IMR-90 (cell line): ENCODE measurements around the gene PTMS. TPM values are rescaled to one million over a fixed set of nuclear protein-coding genes. Genes with fewer than 3 reads are reported as not detected.

Experiments
- ATAC-seq: fragments of 200-7000 bp; cut with Tn5 transposase; 2 replicates; pipeline ENCODE4 v1.9.1; 2020; ENCODE audit warnings: low read depth, mild to moderate bottlenecking, moderate library complexity
- BruUV-seq: library from RNA; stranded (reverse); fragments of 400-500 nt; replicated peaks from 2 replicates; lab custom pipeline; 2021; lab: Mats Ljungman, UMichigan
- CTCF ChIA-PET: fragments of 300-600 bp; formaldehyde crosslinking; extraction: SDS; loops from one replicate; lab custom pipeline; 2021; ENCODE audit warnings: antibody characterized with exemption; lab: Yijun Ruan, JAX
- POLR2A ChIA-PET: fragments of 300-600 bp; sonication (Branson Sonifier 250); formaldehyde crosslinking; loops from one replicate; lab custom pipeline; 2022; ENCODE audit warnings: antibody characterized with exemption; ENCODE audit not compliant: unreplicated experiment; lab: Charles Lee
- DNase-seq: peaks from one replicate; pipeline ENCODE4 v3.0.0; 2013
- H2AFZ ChIP-seq: replicated peaks from 2 replicates; pipeline ENCODE3; 2013; ENCODE audit warnings: low read length, mild to moderate bottlenecking; ENCODE audit not compliant: poor library complexity
- H2AK5ac ChIP-seq: 2 replicates; pipeline ENCODE4 v1.6.1; 2013; ENCODE audit warnings: low read depth, low read length, inconsistent platforms
- H2AK9ac ChIP-seq: replicated peaks from 2 replicates; pipeline ENCODE3; 2013; ENCODE audit warnings: mild to moderate bottlenecking, low read depth, low read length, moderate library complexity; ENCODE audit not compliant: poor library complexity
- H2BK120ac ChIP-seq: 2 replicates; pipeline ENCODE4 v1.6.1; 2013; ENCODE audit warnings: low read depth, low read length, inconsistent platforms
- H2BK15ac ChIP-seq: 3 replicates; pipeline ENCODE4 v1.6.1; 2013; ENCODE audit warnings: low read depth, low read length, inconsistent platforms
- H2BK20ac ChIP-seq: 2 replicates; pipeline ENCODE4 v1.6.1; 2013; ENCODE audit warnings: low read depth, mild to moderate bottlenecking, inconsistent platforms, low read length, moderate library complexity
- H2BK5ac ChIP-seq: 2 replicates; pipeline ENCODE4 v1.6.1; 2013; ENCODE audit warnings: mild to moderate bottlenecking, low read depth, low read length, inconsistent platforms; ENCODE audit not compliant: poor library complexity, severe bottlenecking
- H3K14ac ChIP-seq: replicated peaks from 2 replicates; pipeline ENCODE4 v1.6.1; 2013; ENCODE audit warnings: low read depth, low read length, inconsistent platforms
- H3K18ac ChIP-seq: 2 replicates; pipeline ENCODE4 v1.6.1; 2013; ENCODE audit warnings: low read depth, low read length, control low read depth
- H3K23ac ChIP-seq: 2 replicates; pipeline ENCODE4 v1.6.1; 2013; ENCODE audit warnings: low read depth, low read length, inconsistent platforms
- H3K27ac ChIP-seq: 2 replicates; pipeline ENCODE4 v1.5.1; 2013; ENCODE audit warnings: mild to moderate bottlenecking, control low read depth, low read length; ENCODE audit not compliant: insufficient read depth
- H3K27me3 ChIP-seq: 2 replicates; pipeline ENCODE4 v1.6.1; 2013; ENCODE audit warnings: low read length; ENCODE audit not compliant: control insufficient read depth, insufficient read depth
- H3K36me3 ChIP-seq: 2 replicates; pipeline ENCODE4 v1.6.1; 2013; ENCODE audit warnings: low read length, mixed read lengths; ENCODE audit not compliant: control insufficient read depth, insufficient read depth
- H3K4ac ChIP-seq: 2 replicates; pipeline ENCODE4 v1.6.1; 2013; ENCODE audit warnings: low read depth, low read length, inconsistent platforms
- H3K4me1 ChIP-seq: 2 replicates; pipeline ENCODE4 v1.6.1; 2013; ENCODE audit warnings: low read length, mixed read lengths; ENCODE audit not compliant: control insufficient read depth, insufficient read depth
- H3K4me2 ChIP-seq: 2 replicates; pipeline ENCODE4 v1.6.1; 2013; ENCODE audit warnings: low read depth, mild to moderate bottlenecking, control low read depth, low read length, moderate library complexity
- H3K4me3 ChIP-seq: 2 replicates; pipeline ENCODE4 v1.5.1; 2013; ENCODE audit warnings: low read depth, mild to moderate bottlenecking, control low read depth, low read length, moderate library complexity; ENCODE audit not compliant: insufficient read depth
- H3K56ac ChIP-seq: 2 replicates; pipeline ENCODE4 v1.6.1; 2013; ENCODE audit warnings: low read length, inconsistent platforms; ENCODE audit not compliant: insufficient read depth; ENCODE audit errors: extremely low read depth
- H3K79me1 ChIP-seq, 2 experiments: 2 replicates each; pipeline ENCODE4 v1.6.1; 2013; ENCODE audit warnings: low read length in 2 of 2, inconsistent platforms in 1 of 2, low read depth in 1 of 2
- H3K9ac ChIP-seq: 2 replicates; pipeline ENCODE4 v1.6.1; 2013; ENCODE audit warnings: low read depth, low read length, control low read depth
- H3K9me1 ChIP-seq: 2 replicates; pipeline ENCODE4 v1.6.1; 2013; ENCODE audit warnings: low read length, inconsistent platforms; ENCODE audit not compliant: insufficient read depth
- H3K9me3 ChIP-seq: 2 replicates; pipeline ENCODE4 v1.6.1; 2013; ENCODE audit warnings: low read length; ENCODE audit not compliant: control insufficient read depth, insufficient read depth
- H4K20me1 ChIP-seq: 2 replicates; pipeline ENCODE4 v1.6.1; 2013; ENCODE audit warnings: low read length, inconsistent platforms; ENCODE audit not compliant: insufficient read depth
- H4K5ac ChIP-seq: 2 replicates; pipeline ENCODE4 v1.6.1; 2013; ENCODE audit warnings: mild to moderate bottlenecking, low read depth, low read length, control low read depth
- H4K8ac ChIP-seq, 2 experiments: 2 replicates each; pipeline ENCODE4 v1.6.1; 2013; ENCODE audit warnings: low read depth in 2 of 2, low read length in 2 of 2, control low read depth in 1 of 2, inconsistent platforms in 1 of 2
- H4K91ac ChIP-seq: 2 replicates; pipeline ENCODE4 v1.6.1; 2013; ENCODE audit warnings: low read depth, low read length, inconsistent platforms; ENCODE audit not compliant: insufficient read depth
- CHD1 ChIP-seq: IDR thresholded peaks from 2 replicates; pipeline ENCODE4 v1.6.1; 2012; ENCODE audit warnings: low read depth, low read length, improper control_type of control experiment
- FOS ChIP-seq: fragments of 150-350 bp; IDR thresholded peaks from 2 replicates; pipeline ENCODE4 v1.6.1; 2016; ENCODE audit warnings: low read depth, low read length
- MAZ ChIP-seq: IDR thresholded peaks from 2 replicates; pipeline ENCODE4 v1.6.1; 2012; ENCODE audit warnings: low read depth, mild to moderate bottlenecking, low read length, improper control_type of control experiment, moderate library complexity, borderline replicate concordance
- NFE2L2 ChIP-seq: fragments of 150-350 bp; IDR thresholded peaks from 2 replicates; pipeline ENCODE4 v1.6.1; 2016; ENCODE audit warnings: low read depth, mild to moderate bottlenecking, low read length
- RAD21 ChIP-seq: IDR thresholded peaks from 2 replicates; pipeline ENCODE4 v1.6.1; 2012; ENCODE audit warnings: low read length, improper control_type of control experiment
- RCOR1 ChIP-seq: IDR thresholded peaks from 2 replicates; pipeline ENCODE4 v1.6.1; 2012; ENCODE audit warnings: mild to moderate bottlenecking, low read length, improper control_type of control experiment; ENCODE audit not compliant: insufficient replicate concordance
- RFX5 ChIP-seq: IDR thresholded peaks from 2 replicates; pipeline ENCODE4 v1.8.0; 2012; ENCODE audit warnings: low read depth, mild to moderate bottlenecking, low read length, moderate library complexity
- SMC3 ChIP-seq: fragments of 150-350 bp; IDR thresholded peaks from 2 replicates; pipeline ENCODE4 v1.6.1; 2016; ENCODE audit warnings: low read depth, mild to moderate bottlenecking, antibody characterized with exemption, low read length, moderate library complexity
- WGBS, 2 experiments: methylation state at CpG; one replicate each; pipeline versions ENCODE4 v1.1.5 to v1.1.7; 2013; ENCODE audit warnings: missing lambda C conversion rate in 2 of 2; ENCODE audit not compliant: insufficient read length in 1 of 2; ENCODE audit errors: extremely low coverage in 2 of 2; 5-methylcytosine and 5-hydroxymethylcytosine counted together
- dilution Hi-C: fragments of 300-500 bp; cut with HindIII; formaldehyde crosslinking; loops from one replicate; pipeline ENCODE4 v1.14.3; 2018; ENCODE audit warnings: low sequenced_read_pairs; ENCODE audit not compliant: unreplicated experiment
- in situ Hi-C: fragments of 300-500 bp; cut with MboI; formaldehyde crosslinking; loops from 3 replicates; pipeline ENCODE4 v1.14.3; 2019; ENCODE audit warnings: low sequenced_read_pairs, inconsistent platforms, mixed read lengths
- intact Hi-C: fragments of 100-400 bp; cut with micrococcal nuclease; formaldehyde crosslinking; loops from 2 replicates; pipeline ENCODE4 v1.10.0; 2022
- polyA plus RNA-seq, 3 experiments: library from polyadenylated mRNA; depleted of rRNA; stranded (reverse); fragments of >200 nt; gene quantifications; 2 replicates each; pipeline ENCODE4 v1.2.3, GENCODE V29; 2012; ENCODE audit warnings: low replicate concordance in 1 of 3
- total RNA-seq: library from RNA; depleted of rRNA; stranded (reverse); fragments of >200 nt; gene quantifications from 2 replicates; pipeline ENCODE4 v1.2.3, GENCODE V29; 2012
- TF ChIP-seq, protein P1 (sequence below): fragments of 150-350 bp; IDR thresholded peaks from 2 replicates; pipeline ENCODE4 v1.6.1; 2016; ENCODE audit warnings: low read depth, mild to moderate bottlenecking, low read length, moderate library complexity, borderline replicate concordance

PTMS gene
- total and polyA plus RNA-seq, 2 of the 4 experiments (the other 2 are of a cell fraction), result 17.2 to 275 TPM

DNA sequence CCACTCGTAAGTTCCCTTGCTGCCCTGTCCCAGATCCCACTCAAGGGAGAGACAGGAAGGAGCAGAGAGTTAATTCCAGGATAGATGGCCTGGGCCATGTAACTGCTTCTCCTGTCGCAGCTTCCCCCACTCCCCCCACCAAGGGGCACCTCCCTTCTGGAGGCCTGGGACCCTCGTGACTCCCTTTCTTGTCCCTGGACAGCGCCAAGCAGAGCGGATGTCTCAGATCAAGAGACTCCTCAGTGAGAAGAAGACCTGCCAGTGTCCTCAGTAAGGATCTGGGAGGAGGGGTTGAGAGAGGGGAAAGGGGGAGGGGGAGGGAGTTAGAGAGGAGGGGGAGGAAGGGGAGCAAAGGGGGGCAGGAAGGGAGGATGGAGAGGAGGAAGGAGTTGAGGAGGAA, 52.5 kb downstream of the PTMS start:
- no peak overlapping the region for H4K91ac ChIP-seq
- peaks cover 10% of the 10 kb centered on the region; the same call in 1 of the 2 replicates for H3K4me1 ChIP-seq
- in situ Hi-C loops (no loop called here), dilution Hi-C loops (no loop called here), intact Hi-C loops (no loop called here)
- no peak overlapping the region for H2AK5ac ChIP-seq
- no peak overlapping the region for H4K5ac ChIP-seq
- no peak overlapping the region for H3K9ac ChIP-seq
- H2AFZ ChIP-seq, result no peak overlapping the region
- CTCF ChIA-PET, result no interaction called here
- no peak overlapping the region for H3K56ac ChIP-seq
- peaks cover 0 to 3% of the 10 kb centered on the region in 2 experiments; a peak in 1 of 4 replicates for H3K79me1 ChIP-seq
- ATAC-seq (no peak), DNase-seq (no peak)
- WGBS, 2 experiments, result no CpG with 5 or more reads among the region's 5 CpGs
- H2AK9ac ChIP-seq, result no peak overlapping the region
- POLR2A ChIA-PET, result no interaction called here
- H3K36me3 ChIP-seq, result peaks cover 3% of the 10 kb centered on the region
- H2BK20ac ChIP-seq, result no peak overlapping the region
- H3K23ac ChIP-seq, result no peak overlapping the region
- no peaks in the 10 kb centered on the region for H3K9me3 ChIP-seq
- BruUV-seq, result no TSS peak
- peaks cover 4% of the 10 kb centered on the region; the same call in 1 of the 2 replicates for H3K27me3 ChIP-seq
- no peak overlapping the region for H2BK15ac ChIP-seq
- H3K14ac ChIP-seq, result no peak overlapping the region
- H3K4me3 ChIP-seq, result no peak overlapping the region
- no peak overlapping the region for H3K18ac ChIP-seq
- no peak overlapping the region for H2BK5ac ChIP-seq
- H4K20me1 ChIP-seq, result no peaks in the 10 kb centered on the region
- H3K4me2 ChIP-seq, result no peak overlapping the region
- H2BK120ac ChIP-seq, result no peak overlapping the region
- H3K27ac ChIP-seq, result no peak overlapping the region
- H4K8ac ChIP-seq, result no peak overlapping the region
- peaks cover 4% of the 10 kb centered on the region; the same call in 1 of the 2 replicates for H3K9me1 ChIP-seq
- TF ChIP-seq SMC3 (no peak), FOS (no peak), MAZ (no peak), RAD21 (no peak), CHD1 (no peak), NFE2L2 (no peak), RCOR1 (no peak), RFX5 (no peak)
- TF ChIP-seq, protein P1, sequence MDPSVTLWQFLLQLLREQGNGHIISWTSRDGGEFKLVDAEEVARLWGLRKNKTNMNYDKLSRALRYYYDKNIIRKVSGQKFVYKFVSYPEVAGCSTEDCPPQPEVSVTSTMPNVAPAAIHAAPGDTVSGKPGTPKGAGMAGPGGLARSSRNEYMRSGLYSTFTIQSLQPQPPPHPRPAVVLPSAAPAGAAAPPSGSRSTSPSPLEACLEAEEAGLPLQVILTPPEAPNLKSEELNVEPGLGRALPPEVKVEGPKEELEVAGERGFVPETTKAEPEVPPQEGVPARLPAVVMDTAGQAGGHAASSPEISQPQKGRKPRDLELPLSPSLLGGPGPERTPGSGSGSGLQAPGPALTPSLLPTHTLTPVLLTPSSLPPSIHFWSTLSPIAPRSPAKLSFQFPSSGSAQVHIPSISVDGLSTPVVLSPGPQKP, result no peak
- H3K4ac ChIP-seq, result no peak overlapping the region
